Anterior cingulate cortex (tissue), 58 donors: ENCODE data around the gene HHATL.

Experiments
- DNase-seq, 58 donors: peaks; one replicate each; lab custom pipeline; 2025; lab: John Stamatoyannopoulos, UW

HHATL gene

DNA sequence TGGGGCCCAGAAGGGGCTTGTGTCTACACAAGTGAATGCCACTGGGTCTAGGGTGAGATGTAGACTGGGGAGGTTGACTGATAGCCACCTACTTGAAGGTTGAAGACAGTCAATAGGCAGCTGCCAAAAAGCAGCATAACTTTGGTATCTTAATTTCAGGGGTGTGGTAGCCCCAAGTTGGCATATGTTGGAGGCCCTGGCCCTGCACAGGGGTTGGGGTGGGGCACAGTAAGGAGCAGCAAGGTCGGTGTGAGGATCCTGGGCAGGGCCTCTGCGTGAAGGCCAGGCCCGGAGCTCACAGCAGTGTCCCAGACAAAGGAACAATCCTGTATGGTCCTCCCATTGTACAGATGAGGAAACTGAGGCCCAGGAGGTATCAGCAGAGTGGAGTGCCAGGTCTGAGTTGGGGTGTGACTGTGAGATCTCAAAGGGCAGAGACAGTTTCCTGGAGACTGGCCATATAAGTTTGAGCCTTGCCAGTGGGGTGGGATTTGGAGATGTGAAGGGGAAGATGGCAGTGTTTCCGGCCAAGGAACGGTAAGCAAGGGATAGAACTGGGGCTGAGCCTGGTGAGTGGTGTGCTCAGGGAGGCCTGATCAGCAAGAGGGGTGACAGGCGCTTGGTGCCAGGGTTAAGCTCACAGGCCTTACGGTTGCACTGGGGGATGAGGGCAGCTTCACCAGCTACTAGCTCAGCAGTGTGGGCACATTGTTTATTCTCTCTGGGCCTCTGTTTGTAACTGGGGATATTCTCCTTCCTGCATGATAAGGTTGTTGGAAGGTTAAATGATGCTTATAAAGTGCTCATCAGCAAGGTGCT lies 15.6 kb downstream of the HHATL start:
- no peak for DNase-seq

DNA sequence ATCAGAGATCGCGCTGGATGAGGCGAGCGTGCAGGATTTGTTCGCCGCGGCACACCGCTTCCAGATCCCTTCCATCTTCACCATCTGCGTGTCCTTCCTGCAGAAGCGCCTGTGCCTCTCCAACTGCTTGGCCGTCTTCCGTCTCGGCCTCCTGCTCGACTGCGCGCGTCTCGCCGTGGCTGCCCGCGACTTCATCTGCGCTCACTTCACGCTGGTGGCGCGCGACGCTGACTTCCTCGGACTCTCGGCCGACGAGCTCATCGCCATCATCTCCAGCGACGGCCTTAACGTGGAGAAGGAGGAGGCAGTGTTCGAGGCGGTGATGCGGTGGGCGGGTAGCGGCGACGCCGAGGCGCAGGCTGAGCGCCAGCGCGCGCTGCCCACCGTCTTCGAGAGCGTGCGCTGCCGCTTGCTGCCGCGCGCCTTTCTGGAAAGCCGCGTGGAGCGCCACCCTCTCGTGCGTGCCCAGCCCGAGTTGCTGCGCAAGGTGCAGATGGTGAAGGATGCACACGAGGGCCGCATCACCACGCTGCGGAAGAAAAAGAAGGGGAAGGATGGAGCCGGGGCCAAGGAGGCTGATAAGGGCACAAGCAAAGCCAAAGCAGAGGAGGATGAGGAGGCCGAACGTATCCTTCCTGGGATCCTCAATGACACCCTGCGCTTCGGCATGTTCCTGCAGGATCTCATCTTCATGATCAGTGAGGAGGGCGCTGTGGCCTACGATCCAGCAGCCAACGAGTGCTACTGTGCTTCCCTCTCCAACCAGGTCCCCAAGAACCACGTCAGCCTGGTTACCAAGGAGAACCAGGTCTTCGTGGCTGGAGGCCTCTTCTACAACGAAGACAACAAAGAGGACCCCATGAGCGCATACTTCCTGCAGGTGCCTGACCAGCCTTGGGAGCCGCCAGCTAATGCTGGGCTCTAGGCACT lies 16.4 kb downstream of the HHATL start:
- DNase-seq, result no peak

DNA sequence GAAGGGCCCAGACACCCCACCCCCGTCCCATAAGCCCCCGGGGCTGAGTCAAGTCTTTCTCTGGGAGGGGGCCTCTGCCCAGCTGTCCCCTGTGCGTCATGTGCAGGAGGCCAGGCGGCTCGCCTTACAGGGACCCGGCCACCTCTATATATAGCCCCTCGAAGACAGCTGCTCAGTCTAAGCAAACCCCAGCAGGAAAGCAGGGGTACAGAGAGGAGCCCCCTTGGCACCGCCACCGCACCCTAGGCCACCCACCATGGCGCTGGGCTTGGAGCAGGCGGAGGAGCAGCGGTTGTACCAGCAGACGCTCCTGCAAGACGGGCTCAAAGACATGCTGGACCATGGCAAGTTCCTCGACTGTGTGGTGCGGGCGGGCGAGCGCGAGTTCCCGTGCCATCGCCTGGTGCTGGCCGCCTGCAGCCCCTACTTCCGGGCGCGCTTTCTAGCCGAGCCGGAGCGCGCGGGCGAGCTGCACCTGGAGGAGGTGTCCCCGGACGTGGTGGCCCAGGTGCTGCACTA lies 17.2 kb downstream of the HHATL start, which contains the start of gene KLHL40:
KLHL40 (plus strand) TSS at position 175 of the 519 bp plus-strand sequence; CDS start at position 257, 82 bp downstream.
- no peak for DNase-seq

DNA sequence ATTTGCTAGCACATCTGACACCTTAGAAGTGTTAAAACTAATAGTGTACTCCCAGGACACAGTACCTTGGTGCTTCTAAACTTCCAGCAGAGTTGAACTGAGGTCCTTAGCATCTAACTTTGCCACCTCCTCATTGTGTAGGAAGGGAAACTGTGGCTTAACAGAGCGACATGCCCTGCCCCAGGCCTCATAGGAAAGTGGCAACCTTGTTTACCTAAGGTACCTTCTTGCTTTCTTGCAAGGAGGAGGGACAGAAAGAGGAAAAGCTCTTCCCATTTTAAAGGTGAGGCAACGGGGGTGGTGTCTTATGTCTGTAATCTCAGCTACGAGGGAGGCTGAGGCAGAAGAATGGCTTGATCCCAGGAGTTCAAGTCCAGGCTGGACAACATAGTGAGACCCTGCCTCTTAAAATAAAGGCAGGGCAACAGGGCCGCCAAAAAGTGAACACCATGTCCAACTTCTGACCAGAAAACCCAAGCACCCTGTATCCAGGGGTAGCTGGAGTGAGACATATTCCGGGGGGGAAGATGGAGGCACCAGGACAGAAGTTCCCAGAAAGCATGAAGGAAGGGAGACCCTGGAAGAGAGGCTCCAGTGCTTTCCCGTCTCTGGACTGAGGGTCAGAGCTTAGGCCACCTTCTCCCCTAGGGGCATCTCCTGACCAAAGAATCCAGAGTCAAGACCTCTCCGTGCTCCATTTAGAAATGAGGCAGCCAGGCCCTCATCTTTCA lies 17.8 kb downstream of the HHATL start:
- no peak for DNase-seq

DNA sequence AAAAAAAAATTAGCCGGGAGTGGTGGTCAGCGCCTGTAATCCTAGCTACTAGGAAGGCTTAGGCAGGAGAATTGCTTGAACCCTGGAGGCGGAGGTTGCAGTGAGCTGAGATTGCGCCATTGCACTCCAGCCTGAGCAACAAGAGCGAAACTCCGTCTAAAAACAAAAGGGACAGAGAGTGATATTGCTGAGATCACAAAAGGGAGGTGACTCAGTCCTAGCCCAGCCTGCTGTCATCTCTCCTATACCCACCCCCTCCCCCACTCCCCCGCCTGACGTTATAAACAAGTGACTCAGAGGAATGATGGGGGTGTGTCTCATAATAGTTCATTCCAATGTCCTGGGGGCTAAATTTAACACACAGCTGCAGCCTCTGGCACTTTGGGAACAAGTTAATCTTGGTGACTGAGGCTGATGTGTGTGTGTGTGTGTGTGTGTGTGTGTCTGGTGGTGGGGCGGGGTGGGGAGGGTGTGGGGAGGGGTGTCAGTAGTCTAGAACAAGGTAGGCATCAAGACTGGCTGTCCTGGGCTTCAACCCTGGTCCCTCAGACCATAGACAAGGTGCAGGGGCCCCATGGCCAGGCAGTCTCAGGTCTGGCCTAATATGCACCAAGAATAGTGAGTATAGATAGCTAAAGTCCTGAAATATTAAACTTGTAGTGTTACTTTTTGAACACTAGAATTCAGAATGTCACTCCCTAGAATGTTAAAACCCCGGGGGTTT lies 18.6 kb downstream of the HHATL start:
- DNase-seq, result peak in 40 of 58 donors; percentile 19 to 84 (median 54)

DNA sequence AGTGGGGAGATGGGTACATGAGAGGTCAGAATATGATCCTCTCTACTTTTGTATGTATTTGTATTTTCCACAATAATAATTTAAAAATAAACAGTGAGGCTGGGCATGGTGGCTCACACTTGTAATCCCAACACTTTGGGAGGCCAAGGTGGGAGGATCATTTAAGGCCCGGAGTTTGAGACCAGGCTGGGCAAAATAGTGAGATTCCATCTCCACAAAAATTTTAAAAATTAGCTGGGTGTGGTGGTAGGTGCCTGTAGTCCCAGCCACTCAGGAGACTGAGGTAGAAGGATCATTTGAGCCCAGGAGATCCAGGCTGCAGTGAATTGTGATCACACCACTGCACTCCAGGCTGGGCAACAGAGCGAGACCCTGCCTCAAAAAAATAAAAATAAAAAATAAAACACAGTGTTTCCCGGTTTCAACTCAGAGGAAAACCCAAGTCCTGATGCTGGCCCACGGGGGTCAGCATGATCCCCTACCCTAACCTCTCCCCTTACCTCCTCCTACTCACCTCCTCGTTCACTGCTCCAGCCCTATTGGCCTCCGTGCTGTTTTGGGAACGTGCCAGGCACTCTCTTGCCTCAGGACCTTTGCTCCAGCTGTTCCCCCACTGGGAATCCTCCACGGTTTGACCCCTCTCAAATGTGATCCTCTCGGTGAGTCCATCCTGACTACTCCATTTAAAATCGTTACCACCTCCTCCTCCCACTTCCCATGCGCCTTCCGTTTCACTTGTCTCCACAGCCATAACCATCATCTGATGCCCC lies 20.1 kb downstream of the HHATL start:
- DNase-seq, result no peak

DNA sequence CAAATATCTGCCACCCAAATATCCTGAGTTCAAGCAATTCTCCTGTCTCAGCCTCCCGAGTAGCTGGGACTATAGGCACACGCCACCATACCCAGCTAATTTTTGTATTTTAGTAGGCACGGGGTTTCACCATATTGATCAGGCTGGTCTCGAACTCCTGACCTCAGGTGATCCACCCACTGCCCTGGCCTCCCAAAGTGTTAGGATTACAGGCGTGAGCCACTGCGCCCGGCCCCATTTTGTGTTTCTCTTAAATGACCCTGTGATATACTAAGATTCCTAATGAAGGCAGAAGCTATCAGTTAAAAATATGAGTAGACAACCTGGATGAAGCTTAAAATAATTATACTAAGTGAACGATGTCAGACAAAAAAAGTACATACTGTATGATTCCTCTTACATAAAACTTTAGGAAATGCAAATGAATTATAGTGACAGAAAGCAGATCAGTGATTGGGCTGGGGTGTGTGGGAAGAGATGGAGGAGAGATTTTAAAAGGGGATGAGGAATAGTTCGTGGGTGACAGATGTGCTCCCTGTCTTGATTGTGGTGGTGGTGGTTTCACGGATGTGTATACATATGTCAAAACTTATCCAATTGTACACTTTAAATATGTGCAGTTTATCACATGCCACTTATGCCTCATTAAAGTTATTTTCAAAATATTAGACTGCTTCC lies 21.1 kb downstream of the HHATL start:
- no peak for DNase-seq

DNA sequence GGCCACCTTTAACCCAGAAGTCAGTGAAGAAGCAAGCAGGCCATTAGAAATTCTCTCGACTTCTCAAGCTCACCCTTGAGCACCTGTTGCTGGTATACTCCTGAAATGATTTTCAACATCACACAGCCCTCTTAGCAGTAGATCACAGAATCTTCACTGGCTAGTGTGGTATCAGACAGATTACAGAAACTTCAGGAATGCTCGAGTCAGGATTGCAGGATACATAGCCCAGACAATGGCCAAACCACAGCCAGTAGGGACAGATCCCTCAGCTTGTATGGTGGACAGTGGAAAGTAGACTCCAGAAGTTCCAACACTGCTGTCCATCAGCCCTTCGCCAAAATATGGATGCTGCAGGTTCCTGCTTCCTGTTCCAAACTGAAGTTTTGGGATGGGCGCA lies 21.8 kb downstream of the HHATL start:
- DNase-seq, result no peak

DNA sequence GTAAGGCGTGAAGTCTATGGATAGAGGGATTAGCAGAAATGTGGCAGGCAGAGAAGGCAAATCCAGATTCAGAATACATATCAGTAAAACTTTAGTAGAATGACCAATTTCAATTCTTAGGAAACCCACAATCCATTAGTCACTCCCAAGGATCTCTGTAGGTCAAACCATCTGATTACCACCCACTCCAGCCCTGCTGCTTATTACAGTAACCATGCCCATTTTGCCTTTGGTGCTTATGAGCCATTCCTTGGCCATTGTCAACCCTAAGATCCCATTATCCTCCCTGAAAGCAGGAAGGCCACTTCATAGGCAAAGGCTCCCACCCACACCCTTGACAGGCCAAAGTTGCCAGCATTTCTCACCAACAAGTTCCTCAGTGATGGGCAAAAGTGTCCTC lies 22.3 kb downstream of the HHATL start:
- DNase-seq, result no peak

DNA sequence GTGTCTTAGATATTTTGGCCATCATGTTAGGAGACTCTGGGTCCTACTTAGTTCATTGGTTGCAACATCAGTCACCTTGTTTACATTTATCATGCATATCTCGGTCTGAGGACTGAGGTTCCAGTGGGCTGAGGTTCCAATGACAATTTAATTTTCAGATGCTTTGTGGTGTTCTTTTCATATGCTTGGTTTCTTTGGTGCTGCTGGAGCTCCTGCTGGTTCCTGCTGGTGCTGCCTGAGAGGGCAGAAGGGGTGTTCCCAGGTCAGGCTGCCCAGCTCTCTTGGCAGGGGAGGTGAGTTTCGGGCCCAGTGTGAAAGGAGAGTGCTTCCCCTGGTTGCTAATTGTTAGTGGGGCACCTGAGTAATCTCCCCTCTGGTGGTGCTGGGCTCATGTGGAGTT lies 24.2 kb downstream of the HHATL start:
- DNase-seq, result no peak

DNA sequence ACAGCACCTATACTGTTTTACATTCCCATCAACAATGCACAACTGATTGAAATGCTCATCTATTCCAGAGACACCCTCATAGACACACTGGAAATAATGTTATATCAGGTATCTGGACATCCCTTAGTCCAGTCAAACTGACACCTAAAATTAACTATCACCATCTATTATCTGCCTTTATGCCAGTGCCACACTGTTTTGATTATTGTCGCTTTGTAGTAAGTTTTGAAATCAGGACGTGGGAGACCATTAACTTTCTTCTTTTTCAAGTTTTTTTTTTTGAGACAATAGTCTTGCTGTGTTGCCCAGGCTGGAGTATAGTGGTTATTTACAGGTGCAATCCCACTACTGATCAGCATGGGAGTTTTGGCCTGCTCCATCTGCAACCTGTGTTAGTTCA lies 26.7 kb downstream of the HHATL start:
- no peak for DNase-seq

DNA sequence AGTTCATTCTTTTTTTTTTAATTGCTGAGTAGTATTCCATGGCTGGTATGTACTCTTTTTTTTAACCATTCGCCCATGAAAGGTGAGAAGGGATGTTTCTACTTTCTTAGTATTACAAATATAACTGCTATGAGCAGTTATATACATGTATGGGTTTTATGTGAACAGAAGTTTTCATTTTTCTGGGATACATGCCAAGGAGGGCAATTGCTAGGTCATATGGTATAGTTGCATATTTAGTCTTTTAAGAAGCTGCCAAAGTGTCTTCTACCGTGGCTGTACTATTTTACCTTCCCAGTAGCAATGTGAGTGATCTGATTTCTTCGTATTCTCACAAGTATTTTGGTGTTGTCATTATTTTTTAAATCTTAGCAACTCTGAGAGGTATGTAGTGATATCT lies 28.5 kb downstream of the HHATL start:
- DNase-seq, result no peak

DNA sequence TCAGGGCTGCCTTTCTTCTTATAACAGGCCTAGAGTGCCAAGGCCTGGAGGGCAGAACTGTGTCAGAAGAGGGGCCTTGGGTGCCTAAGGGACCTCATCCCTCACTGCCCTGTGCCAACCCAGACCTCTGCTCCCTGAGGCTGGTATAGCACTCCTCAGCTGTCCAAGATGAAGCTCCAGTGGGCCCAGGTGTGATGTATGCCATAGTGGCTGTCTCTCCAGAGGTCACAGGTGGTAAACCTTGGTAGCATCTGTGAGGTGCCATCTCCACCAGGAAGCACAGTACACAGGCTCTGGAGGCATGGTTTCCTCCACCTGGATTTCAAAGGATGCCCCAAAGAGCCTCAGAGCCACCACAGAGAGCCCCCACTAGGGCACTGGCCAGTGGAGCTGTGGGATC lies 29.5 kb downstream of the HHATL start:
- DNase-seq, result no peak

DNA sequence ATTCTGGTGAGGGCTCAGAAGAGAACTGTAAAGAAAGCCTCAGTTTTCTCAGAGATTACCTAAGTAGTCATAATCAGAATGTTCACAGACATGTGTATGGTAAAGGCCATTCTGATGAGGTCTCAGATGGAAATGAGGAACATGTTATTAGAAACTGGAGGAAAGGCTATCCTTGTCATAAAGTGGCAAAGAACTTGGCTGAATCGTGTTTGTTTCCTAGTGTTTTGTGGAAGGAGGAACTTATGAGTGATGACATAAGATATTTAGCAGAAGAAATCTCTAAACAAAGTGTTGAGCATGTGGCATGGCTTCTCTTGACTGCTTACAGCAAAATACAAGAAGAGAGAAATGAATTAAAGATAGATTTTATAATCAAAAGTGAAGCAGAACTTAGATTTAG lies 30.1 kb downstream of the HHATL start:
- no peak for DNase-seq

DNA sequence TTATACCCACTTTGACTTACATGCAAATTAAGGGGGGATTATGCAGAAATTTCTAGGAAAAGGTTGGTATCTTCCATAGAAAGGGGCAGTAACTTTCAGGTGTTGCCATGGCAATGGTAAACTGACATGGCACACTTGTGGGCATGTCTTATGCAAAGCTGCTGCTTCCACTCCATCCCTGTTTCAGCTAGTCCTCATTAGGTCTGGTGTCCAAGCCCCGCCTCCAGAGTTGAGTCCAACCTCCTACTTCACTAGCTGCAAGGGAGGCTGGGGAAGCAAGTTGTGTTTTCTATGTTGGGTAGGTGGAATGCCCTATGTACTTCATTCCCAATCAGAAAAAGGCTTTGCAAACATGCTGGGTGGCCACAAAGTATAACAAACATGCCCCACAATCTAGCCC lies 31.9 kb downstream of the HHATL start:
- no peak for DNase-seq

DNA sequence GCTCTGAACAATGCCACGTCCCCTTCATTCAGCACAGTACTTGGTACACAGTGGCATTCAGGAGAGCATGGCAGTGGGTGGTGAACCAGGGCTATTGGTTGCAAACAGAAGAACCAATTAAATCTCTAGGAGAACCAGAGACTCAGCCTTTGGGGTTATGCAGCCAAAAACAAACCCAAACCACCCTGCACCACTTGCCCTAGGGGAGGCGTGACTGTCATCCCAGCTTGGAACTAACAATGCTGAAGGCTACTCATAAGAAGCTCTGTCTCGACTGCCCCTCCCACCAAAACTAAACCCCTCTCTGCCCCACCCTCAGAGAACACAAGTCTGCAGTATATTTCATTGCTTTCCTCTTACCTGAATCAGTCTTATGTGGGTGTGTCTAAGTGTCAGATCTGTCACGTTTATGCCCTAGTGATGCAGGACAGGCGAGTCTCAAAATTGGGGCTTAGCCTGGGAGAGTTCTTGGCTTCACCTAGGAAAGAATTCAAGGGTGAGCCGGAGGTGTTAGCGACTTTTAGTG lies 32.5 kb downstream of the HHATL start:
- DNase-seq, result no peak

DNA sequence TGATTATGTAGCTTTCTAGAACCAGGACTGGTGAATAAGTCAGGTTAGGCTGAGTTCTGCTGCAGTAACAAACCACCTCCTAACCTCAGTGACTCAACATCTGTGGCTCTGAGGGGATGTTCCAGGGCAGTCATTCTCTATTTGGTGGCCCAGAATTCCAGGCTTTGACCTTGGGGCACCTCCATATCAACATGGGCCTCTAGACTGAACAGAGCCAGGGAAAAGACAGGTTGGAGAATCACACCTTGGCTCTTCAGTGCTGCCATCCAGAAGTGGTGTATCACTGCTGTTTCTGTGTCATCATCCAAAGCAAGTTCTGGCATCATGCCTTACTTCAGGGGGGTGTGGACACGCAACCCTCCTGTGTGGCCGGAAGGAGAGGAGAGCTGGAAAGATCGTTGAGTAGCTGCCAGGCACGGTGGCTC lies 33.8 kb downstream of the HHATL start:
- DNase-seq, result no peak

DNA sequence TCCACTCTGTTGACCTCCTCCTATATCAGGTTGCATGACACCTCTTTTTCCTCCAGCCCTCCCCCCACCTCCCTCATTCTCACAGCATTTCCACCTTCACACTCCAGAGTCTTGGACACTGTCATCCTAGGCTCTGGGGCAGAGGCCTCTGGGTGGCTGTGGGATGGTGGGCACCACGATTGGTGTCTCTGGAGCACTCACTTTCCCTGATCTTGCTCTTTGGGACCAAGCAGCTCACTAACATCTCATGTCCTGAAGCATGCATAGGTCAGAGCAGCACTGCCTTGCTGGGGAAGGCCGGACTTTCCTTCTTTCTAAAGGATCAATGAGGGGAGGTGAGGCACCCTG lies 34.2 kb downstream of the HHATL start:
- DNase-seq, result no peak
